NB4 (cell line): ENCODE results near the gene SPATS2.

Experiments used
- MYC ChIP-seq: IDR thresholded peaks from 2 replicates; pipeline ENCODE4 v1.6.1; 2011; ENCODE audit warnings: low read depth, low read length
- POLR2A ChIP-seq: IDR thresholded peaks from 2 replicates; pipeline ENCODE4 v1.6.1; 2011; ENCODE audit warnings: mild to moderate bottlenecking; ENCODE audit not compliant: insufficient read length; ENCODE audit errors: extremely low read depth
- TF ChIP-seq, protein P1 (sequence below): IDR thresholded peaks from one replicate; pipeline ENCODE4 v1.5.1; 2012; ENCODE audit warnings: low read depth, low read length
- TF ChIP-seq, protein P2 (sequence below): IDR thresholded peaks from 2 replicates; pipeline ENCODE4 v1.6.1; 2011; ENCODE audit warnings: low read depth, low read length

DNA sequence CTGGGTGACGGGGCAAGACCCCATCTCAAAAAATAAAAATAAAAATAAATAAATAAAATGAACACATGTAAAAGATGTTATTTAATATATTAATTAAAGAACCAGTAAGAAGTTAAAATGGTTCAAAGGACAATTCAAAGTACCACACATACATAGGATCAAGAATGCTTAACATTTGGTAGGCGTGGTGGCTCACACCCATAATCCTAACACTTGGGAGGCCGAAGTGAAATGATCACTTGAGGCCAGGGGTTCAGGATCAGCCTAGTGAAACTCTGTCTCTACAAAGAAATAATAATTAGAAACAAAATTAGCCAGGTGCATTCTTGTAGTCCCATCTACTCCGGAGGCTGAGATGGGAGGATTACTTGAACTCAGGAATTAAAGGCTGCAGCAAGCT lies 53.3 kb downstream of the SPATS2 start:
- no peak for TF ChIP-seq POLR2A
- TF ChIP-seq, protein P1, sequence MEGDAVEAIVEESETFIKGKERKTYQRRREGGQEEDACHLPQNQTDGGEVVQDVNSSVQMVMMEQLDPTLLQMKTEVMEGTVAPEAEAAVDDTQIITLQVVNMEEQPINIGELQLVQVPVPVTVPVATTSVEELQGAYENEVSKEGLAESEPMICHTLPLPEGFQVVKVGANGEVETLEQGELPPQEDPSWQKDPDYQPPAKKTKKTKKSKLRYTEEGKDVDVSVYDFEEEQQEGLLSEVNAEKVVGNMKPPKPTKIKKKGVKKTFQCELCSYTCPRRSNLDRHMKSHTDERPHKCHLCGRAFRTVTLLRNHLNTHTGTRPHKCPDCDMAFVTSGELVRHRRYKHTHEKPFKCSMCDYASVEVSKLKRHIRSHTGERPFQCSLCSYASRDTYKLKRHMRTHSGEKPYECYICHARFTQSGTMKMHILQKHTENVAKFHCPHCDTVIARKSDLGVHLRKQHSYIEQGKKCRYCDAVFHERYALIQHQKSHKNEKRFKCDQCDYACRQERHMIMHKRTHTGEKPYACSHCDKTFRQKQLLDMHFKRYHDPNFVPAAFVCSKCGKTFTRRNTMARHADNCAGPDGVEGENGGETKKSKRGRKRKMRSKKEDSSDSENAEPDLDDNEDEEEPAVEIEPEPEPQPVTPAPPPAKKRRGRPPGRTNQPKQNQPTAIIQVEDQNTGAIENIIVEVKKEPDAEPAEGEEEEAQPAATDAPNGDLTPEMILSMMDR, result no peak
- TF ChIP-seq MYC, result no peak
- TF ChIP-seq, protein P2, sequence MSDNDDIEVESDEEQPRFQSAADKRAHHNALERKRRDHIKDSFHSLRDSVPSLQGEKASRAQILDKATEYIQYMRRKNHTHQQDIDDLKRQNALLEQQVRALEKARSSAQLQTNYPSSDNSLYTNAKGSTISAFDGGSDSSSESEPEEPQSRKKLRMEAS, result no peak
